NB4 (cell line): ENCODE data around the gene FAM222A.

Source experiments
- CTCF ChIP-seq: IDR thresholded peaks from one replicate; pipeline ENCODE4 v1.5.1; 2012; ENCODE audit warnings: low read depth, low read length
- MAX ChIP-seq: IDR thresholded peaks from 2 replicates; pipeline ENCODE4 v1.6.1; 2011; ENCODE audit warnings: low read depth, low read length
- POLR2A ChIP-seq: IDR thresholded peaks from 2 replicates; pipeline ENCODE4 v1.6.1; 2011; ENCODE audit warnings: mild to moderate bottlenecking; ENCODE audit not compliant: insufficient read length; ENCODE audit errors: extremely low read depth

DNA sequence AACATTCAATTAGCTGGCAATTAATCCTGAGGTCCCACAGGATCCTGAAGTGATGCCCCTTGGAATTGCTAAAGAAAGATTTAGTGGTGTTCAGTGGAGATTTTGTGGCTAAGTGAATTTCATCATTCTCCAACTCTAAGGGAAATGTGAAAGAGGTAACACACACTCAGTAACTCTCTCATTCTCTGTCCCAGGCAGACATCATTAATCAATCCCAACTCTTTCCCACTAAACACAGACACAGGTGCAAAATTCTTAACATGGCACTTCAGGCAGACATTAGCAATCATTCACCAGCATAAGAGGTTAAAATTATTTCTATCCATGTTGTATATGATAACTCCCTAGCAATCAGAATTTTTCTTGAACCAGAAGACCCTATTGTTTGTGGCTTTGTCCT lies 79.4 kb downstream of the FAM222A start:
- TF ChIP-seq CTCF (no peak), MAX (no peak), POLR2A (no peak)
